H9 (cell line): ENCODE data around the gene CINP. TPM values are rescaled to one million over a fixed set of nuclear protein-coding genes. Genes with fewer than 3 reads are reported as not detected.

Source experiments
- DNase-seq: peaks from one replicate; pipeline ENCODE4 v3.0.0-alpha.2; 2017
- H2AFZ ChIP-seq: one replicate; pipeline ENCODE4 v1.6.1; 2013; ENCODE audit warnings: mild to moderate bottlenecking, low read length, control low read depth, moderate library complexity
- H2AK5ac ChIP-seq: 2 replicates; pipeline ENCODE4 v1.6.1; 2013; ENCODE audit warnings: low read length, control low read depth, mixed read lengths; ENCODE audit not compliant: insufficient read length
- H2BK120ac ChIP-seq: one replicate; pipeline ENCODE4 v1.6.1; 2013; ENCODE audit warnings: low read depth, mild to moderate bottlenecking, low read length, control low read depth, inconsistent platforms; ENCODE audit not compliant: poor library complexity, severe bottlenecking
- H2BK12ac ChIP-seq: 2 replicates; pipeline ENCODE4 v1.6.1; 2013; ENCODE audit warnings: low read length, control low read depth, mixed read lengths, low read depth; ENCODE audit not compliant: insufficient read length
- H2BK15ac ChIP-seq: 2 replicates; pipeline ENCODE4 v1.6.1; 2013; ENCODE audit warnings: low read depth, low read length, control low read depth
- H2BK20ac ChIP-seq: one replicate; pipeline ENCODE4 v1.6.1; 2013; ENCODE audit warnings: low read depth, mild to moderate bottlenecking, low read length, control low read depth, inconsistent platforms; ENCODE audit not compliant: poor library complexity, severe bottlenecking
- H2BK5ac ChIP-seq: 2 replicates; pipeline ENCODE4 v1.6.1; 2013; ENCODE audit warnings: low read length, control low read depth, mixed read lengths; ENCODE audit not compliant: insufficient read length
- H3K14ac ChIP-seq: 2 replicates; pipeline ENCODE4 v1.6.1; 2013; ENCODE audit warnings: low read length, control low read depth; ENCODE audit not compliant: insufficient read depth
- H3K18ac ChIP-seq: 2 replicates; pipeline ENCODE4 v1.6.1; 2013; ENCODE audit warnings: low read depth, mild to moderate bottlenecking, mixed read lengths, low read length, control low read depth; ENCODE audit not compliant: insufficient read length
- H3K23ac ChIP-seq: 2 replicates; pipeline ENCODE4 v1.6.1; 2013; ENCODE audit warnings: low read length, control low read depth, mixed read lengths, low read depth; ENCODE audit not compliant: insufficient read length
- H3K23me2 ChIP-seq: 2 replicates; pipeline ENCODE4 v1.6.1; 2013; ENCODE audit warnings: low read depth, mild to moderate bottlenecking, mixed read lengths, low read length, control low read depth; ENCODE audit not compliant: insufficient read length, poor library complexity, severe bottlenecking
- H3K27ac ChIP-seq: 2 replicates; pipeline ENCODE4 v1.5.1; 2013; ENCODE audit warnings: low read length, control low read depth, mixed read lengths, low read depth; ENCODE audit not compliant: insufficient read length
- H3K27me3 ChIP-seq: 2 replicates; pipeline ENCODE4 v1.6.1; 2013; ENCODE audit warnings: low read length, control low read depth, inconsistent platforms; ENCODE audit not compliant: insufficient read depth
- H3K4ac ChIP-seq: 2 replicates; pipeline ENCODE4 v1.6.1; 2013; ENCODE audit warnings: low read depth, mild to moderate bottlenecking, control low read depth, inconsistent platforms, low read length, moderate library complexity
- H3K4me1 ChIP-seq: 2 replicates; pipeline ENCODE4 v1.6.1; 2013; ENCODE audit warnings: low read length, control low read depth, inconsistent platforms; ENCODE audit not compliant: insufficient read depth
- H3K4me2 ChIP-seq: 2 replicates; pipeline ENCODE4 v1.6.1; 2013; ENCODE audit warnings: low read length, control low read depth, mixed read lengths; ENCODE audit not compliant: insufficient read length, insufficient read depth
- H3K56ac ChIP-seq: 2 replicates; pipeline ENCODE4 v1.6.1; 2013; ENCODE audit warnings: low read depth, mild to moderate bottlenecking, mixed read lengths, low read length, control low read depth; ENCODE audit not compliant: insufficient read length
- H3K79me1 ChIP-seq: 2 replicates; pipeline ENCODE4 v1.6.1; 2013; ENCODE audit warnings: low read depth, mild to moderate bottlenecking, moderate library complexity, low read length, control low read depth, inconsistent platforms; ENCODE audit not compliant: insufficient read depth, poor library complexity, severe bottlenecking
- H3K79me2 ChIP-seq: 2 replicates; pipeline ENCODE4 v1.6.1; 2013; ENCODE audit warnings: low read length, control low read depth, inconsistent platforms; ENCODE audit not compliant: insufficient read depth
- H3K9ac ChIP-seq: 2 replicates; pipeline ENCODE4 v1.6.1; 2013; ENCODE audit warnings: low read length, control low read depth, mixed read lengths; ENCODE audit not compliant: insufficient read length; ENCODE audit errors: extremely low read depth
- H3K9me3 ChIP-seq: one replicate; pipeline ENCODE4 v1.6.1; 2013; ENCODE audit warnings: low read depth, low read length, inconsistent platforms; ENCODE audit not compliant: control insufficient read depth
- H3T11ph ChIP-seq: one replicate; pipeline ENCODE4 v1.6.1; 2013; ENCODE audit warnings: mild to moderate bottlenecking, low read length, control low read depth, inconsistent platforms
- H4K20me1 ChIP-seq: one replicate; pipeline ENCODE4 v1.6.1; 2013; ENCODE audit not compliant: control insufficient read depth, insufficient read length, insufficient read depth
- H4K5ac ChIP-seq: 2 replicates; pipeline ENCODE4 v1.6.1; 2013; ENCODE audit warnings: low read depth, mild to moderate bottlenecking, mixed read lengths, low read length, control low read depth; ENCODE audit not compliant: insufficient read length
- H4K8ac ChIP-seq: replicated peaks from 2 replicates; pipeline ENCODE4 v1.6.1; 2013; ENCODE audit warnings: low read length, control low read depth, mixed read lengths, low read depth; ENCODE audit not compliant: insufficient read length
- H4K91ac ChIP-seq: 2 replicates; pipeline ENCODE4 v1.6.1; 2013; ENCODE audit warnings: low read depth, mild to moderate bottlenecking, moderate library complexity, mixed read lengths, low read length, control low read depth; ENCODE audit not compliant: insufficient read length
- H3K27ac Mint-ChIP-seq, 3 experiments: 2 replicates in 2 of 3; 3 replicates in 1 of 3; pipeline ENCODE4 v1.8.0; 2020 to 2021; ENCODE audit warnings: mixed read lengths in 3 of 3, mild to moderate bottlenecking in 1 of 3, moderate library complexity in 1 of 3
- H3K27me3 Mint-ChIP-seq: 2 replicates; pipeline ENCODE4 v1.8.0; 2021; ENCODE audit warnings: low read depth, mild to moderate bottlenecking, moderate library complexity, mixed read lengths
- H3K36me3 Mint-ChIP-seq, 3 experiments: 2 replicates in 2 of 3; 3 replicates in 1 of 3; pipeline ENCODE4 v1.8.0; 2020 to 2021; ENCODE audit warnings: low read depth in 3 of 3, mixed read lengths in 3 of 3; ENCODE audit not compliant: insufficient read depth in 1 of 3
- H3K4me1 Mint-ChIP-seq, 2 experiments: 2 replicates each; pipeline ENCODE4 v1.8.0; 2020; ENCODE audit warnings: mixed read lengths in 2 of 2
- H3K4me3 Mint-ChIP-seq, 2 experiments: 2 replicates in 1 of 2; 3 replicates in 1 of 2; pipeline ENCODE4 v1.8.0; 2020 to 2021; ENCODE audit warnings: mild to moderate bottlenecking in 2 of 2, mixed read lengths in 2 of 2, moderate library complexity in 1 of 2
- H3K9me3 Mint-ChIP-seq, 2 experiments: 2 replicates in 1 of 2; 3 replicates in 1 of 2; pipeline ENCODE4 v1.8.0; 2020; ENCODE audit warnings: mild to moderate bottlenecking in 2 of 2, mixed read lengths in 2 of 2, moderate library complexity in 1 of 2
- CTCF ChIP-seq: fragments of 200-600 bp; sonication (generic); conservative IDR thresholded peaks from 3 replicates; pipeline ENCODE4 v1.8.0; 2021; ENCODE audit warnings: antibody characterized with exemption, mild to moderate bottlenecking
- WGBS: extraction: QIAGEN DNeasy Blood & Tissue Kit; methylation state at CpG from one replicate; pipeline ENCODE4 v1.1.7; 2013; ENCODE audit warnings: missing lambda C conversion rate, low lambda C conversion rate, mixed read lengths; ENCODE audit not compliant: insufficient read length; ENCODE audit errors: extremely low coverage; 5-methylcytosine and 5-hydroxymethylcytosine counted together
- total RNA-seq: library from RNA; stranded (reverse); gene quantifications from 2 replicates; pipeline ENCODE4 v1.2.1, GENCODE V29; 2021

The CINP gene
- total RNA-seq, 1 experiment from 2014 or later, result 39.5 TPM

- H3K18ac ChIP-seq, result no peak overlapping the region
- H3K4me3 Mint-ChIP-seq, result no peak overlapping the region
- no peak for TF ChIP-seq CTCF
- H3K79me2 ChIP-seq, result 0 out of 2 replicates have a peak, but pooled peaks cover 4% of the 10 kb centered on the region
- H3K79me1 ChIP-seq, result no peaks in the 10 kb centered on the region
- no peaks in the 10 kb centered on the region for H3K9me3 Mint-ChIP-seq
- no peak overlapping the region for H2BK15ac ChIP-seq
- peaks cover 0 to 11% (median 0%) of the 10 kb centered on the region in 3 experiments; a peak in 2 of 7 replicates for H3K36me3 Mint-ChIP-seq
- no peaks in the 10 kb centered on the region for H3K27me3 Mint-ChIP-seq
- no peak overlapping the region for H2BK120ac ChIP-seq
- no peak for DNase-seq
- H3T11ph ChIP-seq, result no peak overlapping the region
- no peaks in the 10 kb centered on the region for H3K9me3 ChIP-seq
- H3K9ac ChIP-seq, result no peak overlapping the region
- no peaks in the 10 kb centered on the region for H3K23me2 ChIP-seq
- no peaks in the 10 kb centered on the region for H3K4me1 ChIP-seq
- H3K4me1 Mint-ChIP-seq, result peaks cover 0 to 10% of the 10 kb centered on the region in 2 experiments; a peak in 3 of 4 replicates
- H4K8ac ChIP-seq, result no peak overlapping the region
- H4K91ac ChIP-seq, result no peak overlapping the region
- H2BK12ac ChIP-seq, result no peak overlapping the region
- H3K27ac Mint-ChIP-seq, result no peak overlapping the region
- H2AFZ ChIP-seq, result no peak overlapping the region
- no peak overlapping the region for H3K4me2 ChIP-seq
- no peaks in the 10 kb centered on the region for H4K20me1 ChIP-seq
- H3K23ac ChIP-seq, result no peak overlapping the region
- H3K14ac ChIP-seq, result no peak overlapping the region
- H2BK5ac ChIP-seq, result no peak overlapping the region
- H3K27me3 ChIP-seq, result no peaks in the 10 kb centered on the region
- H4K5ac ChIP-seq, result no peak overlapping the region
- H3K4ac ChIP-seq, result no peak overlapping the region
- H3K27ac ChIP-seq, result no peak overlapping the region
- no peak overlapping the region for H2BK20ac ChIP-seq
- no CpG with 5 or more reads among the region's 3 CpGs for WGBS
- H2AK5ac ChIP-seq, result no peak overlapping the region
- H3K56ac ChIP-seq, result no peak overlapping the region
Measured at GRCh38 chr14:102373110-102373509, 10.4 kb upstream of the CINP start.
